Spleen (tissue), 7 donors: ENCODE data around the gene RSAD2.

Source experiments
- POLR2A ChIP-seq, 3 donors: fragments of 450-650 bp; IDR thresholded peaks; one replicate each; pipeline ENCODE4 v1.5.1; 2017; ENCODE audit warnings: antibody characterized with exemption in 3 of 3, mild to moderate bottlenecking in 1 of 3
- TF ChIP-seq, protein P1 (sequence below), 11 experiments: fragments of 200-600 bp in 7 of 11; fragments of 450-650 bp in 4 of 11; sonication (generic) in 4 of 11; IDR thresholded peaks in 8 of 11; conservative IDR thresholded peaks in 3 of 11; 1 replicate in 7 of 11; 2 replicates in 4 of 11; pipeline versions ENCODE4 v1.4.0 to v1.8.0; 2016 to 2021; ENCODE audit warnings: antibody characterized with exemption in 11 of 11, inconsistent platforms in 4 of 11, mild to moderate bottlenecking in 1 of 11
- donor health status: DM: no; HTN: no; CAD: no; lungs with moderate emphysema.
- donor health status: DM: no; HTN: no; CAD: no.
- donor health status: DM: no; HTN: no; CAD: no.

GRCh38 chr2:6934345-6934744 lies 56.8 kb downstream of the RSAD2 start:
- TF ChIP-seq, protein P1, sequence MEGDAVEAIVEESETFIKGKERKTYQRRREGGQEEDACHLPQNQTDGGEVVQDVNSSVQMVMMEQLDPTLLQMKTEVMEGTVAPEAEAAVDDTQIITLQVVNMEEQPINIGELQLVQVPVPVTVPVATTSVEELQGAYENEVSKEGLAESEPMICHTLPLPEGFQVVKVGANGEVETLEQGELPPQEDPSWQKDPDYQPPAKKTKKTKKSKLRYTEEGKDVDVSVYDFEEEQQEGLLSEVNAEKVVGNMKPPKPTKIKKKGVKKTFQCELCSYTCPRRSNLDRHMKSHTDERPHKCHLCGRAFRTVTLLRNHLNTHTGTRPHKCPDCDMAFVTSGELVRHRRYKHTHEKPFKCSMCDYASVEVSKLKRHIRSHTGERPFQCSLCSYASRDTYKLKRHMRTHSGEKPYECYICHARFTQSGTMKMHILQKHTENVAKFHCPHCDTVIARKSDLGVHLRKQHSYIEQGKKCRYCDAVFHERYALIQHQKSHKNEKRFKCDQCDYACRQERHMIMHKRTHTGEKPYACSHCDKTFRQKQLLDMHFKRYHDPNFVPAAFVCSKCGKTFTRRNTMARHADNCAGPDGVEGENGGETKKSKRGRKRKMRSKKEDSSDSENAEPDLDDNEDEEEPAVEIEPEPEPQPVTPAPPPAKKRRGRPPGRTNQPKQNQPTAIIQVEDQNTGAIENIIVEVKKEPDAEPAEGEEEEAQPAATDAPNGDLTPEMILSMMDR (IDR thresholded peaks at IDR 0.05 in 8 of 11, conservative IDR thresholded peaks at IDR 0.05 in 3 of 11), result no peak
- no peak for TF ChIP-seq POLR2A (IDR thresholded peaks at IDR 0.05)
